ENCODE data around the gene EPHX1.

DNA sequence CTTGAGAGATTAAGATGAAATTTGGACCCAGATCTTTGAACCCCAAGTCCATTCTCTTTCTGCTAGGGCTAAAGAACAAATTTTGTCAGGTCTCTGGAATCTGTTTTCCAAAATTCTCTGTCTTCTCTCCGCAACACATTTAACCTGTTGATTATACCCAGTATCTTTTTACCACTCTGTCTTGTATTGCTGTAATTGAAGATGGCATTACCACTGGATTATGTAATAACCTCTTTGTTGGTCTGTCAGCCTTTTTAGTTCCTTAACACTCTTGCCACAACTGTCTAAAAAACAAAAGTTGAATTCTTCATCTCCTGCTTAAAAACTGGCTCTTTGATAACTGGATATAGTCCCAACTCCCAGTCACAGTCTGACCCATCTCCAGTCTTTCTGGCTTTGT lies 29.3 kb upstream of the EPHX1 start:
- no peak for TF ChIP-seq EZH2 (IDR thresholded peaks at IDR 0.05; ENCODE audit: borderline replicate concordance, insufficient read depth, low read depth, low read length, poor library complexity, severe bottlenecking)
- TF ChIP-seq, protein P1, sequence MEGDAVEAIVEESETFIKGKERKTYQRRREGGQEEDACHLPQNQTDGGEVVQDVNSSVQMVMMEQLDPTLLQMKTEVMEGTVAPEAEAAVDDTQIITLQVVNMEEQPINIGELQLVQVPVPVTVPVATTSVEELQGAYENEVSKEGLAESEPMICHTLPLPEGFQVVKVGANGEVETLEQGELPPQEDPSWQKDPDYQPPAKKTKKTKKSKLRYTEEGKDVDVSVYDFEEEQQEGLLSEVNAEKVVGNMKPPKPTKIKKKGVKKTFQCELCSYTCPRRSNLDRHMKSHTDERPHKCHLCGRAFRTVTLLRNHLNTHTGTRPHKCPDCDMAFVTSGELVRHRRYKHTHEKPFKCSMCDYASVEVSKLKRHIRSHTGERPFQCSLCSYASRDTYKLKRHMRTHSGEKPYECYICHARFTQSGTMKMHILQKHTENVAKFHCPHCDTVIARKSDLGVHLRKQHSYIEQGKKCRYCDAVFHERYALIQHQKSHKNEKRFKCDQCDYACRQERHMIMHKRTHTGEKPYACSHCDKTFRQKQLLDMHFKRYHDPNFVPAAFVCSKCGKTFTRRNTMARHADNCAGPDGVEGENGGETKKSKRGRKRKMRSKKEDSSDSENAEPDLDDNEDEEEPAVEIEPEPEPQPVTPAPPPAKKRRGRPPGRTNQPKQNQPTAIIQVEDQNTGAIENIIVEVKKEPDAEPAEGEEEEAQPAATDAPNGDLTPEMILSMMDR (IDR thresholded peaks at IDR 0.05), result no peak
